ENCODE results near the gene CADM2. TPM values are rescaled to one million over a fixed set of nuclear protein-coding genes. Genes with fewer than 3 reads are reported as not detected.

CADM2 gene
- total and polyA plus RNA-seq, 2 donors (not counting 3 experiments of a cell fraction or from before 2014, with no cell fraction given): not detected

DNA sequence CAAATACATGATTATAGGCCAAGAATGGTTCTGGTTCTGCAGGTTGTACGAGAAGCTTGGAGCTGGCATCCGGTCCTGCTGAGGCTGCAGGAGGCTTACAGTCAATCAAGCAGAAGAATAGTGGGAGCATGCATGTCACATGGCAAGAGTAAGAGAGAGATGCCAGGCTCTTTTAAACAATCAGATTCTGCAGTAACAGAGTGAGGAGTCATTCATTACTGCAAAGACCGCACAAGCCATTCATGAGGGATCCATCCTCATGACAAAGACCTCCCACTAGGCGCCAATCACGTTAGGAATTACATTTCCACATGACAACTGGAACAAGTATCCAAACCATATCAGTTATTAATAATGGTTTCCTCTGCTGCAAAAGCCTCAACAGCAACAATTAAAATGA, 536.8 kb downstream of the CADM2 start:
- Histone ChIP-seq H3K9me1 (replicated peaks; ENCODE audit: control insufficient read depth, extremely low read depth, insufficient read depth, low read length) (no peaks in the 10 kb centered on the region), H4K20me1 (replicated peaks; ENCODE audit: control insufficient read depth, extremely low read depth, insufficient read depth, low read length) (no peaks in the 10 kb centered on the region), H3K27me3 (ENCODE audit: control insufficient read depth in 2 of 2, insufficient read depth in 2 of 2, low read length in 2 of 2) (no peaks in the 10 kb centered on the region), H3K4me2 (ENCODE audit: insufficient read depth, low read length) (no peak overlapping the region), H3K9ac (replicated peaks; ENCODE audit: extremely low read depth, insufficient read depth, low read length) (no peak overlapping the region), H3K4me1 (ENCODE audit: control insufficient read depth, extremely low read depth, insufficient read depth, low read length) (no peaks in the 10 kb centered on the region), H3K79me2 (ENCODE audit: control insufficient read depth, insufficient read depth, low read length) (no peaks in the 10 kb centered on the region), H3K9me3 (replicated peaks; ENCODE audit: control insufficient read depth, insufficient read depth, low read length) (no peaks in the 10 kb centered on the region), H3K27ac (ENCODE audit: insufficient read depth, low read depth, low read length) (no peak overlapping the region), H3K4me3 (replicated peaks in 1 of 3; ENCODE audit: insufficient read depth in 1 of 3, low read depth in 1 of 3, low read length in 3 of 3) (no peak overlapping the region), H3K36me3 (ENCODE audit: control insufficient read depth in 2 of 2, extremely low read depth in 1 of 2, insufficient read depth in 2 of 2, low read length in 2 of 2) (no peaks in the 10 kb centered on the region), H2AFZ (ENCODE audit: low read depth, low read length) (no peak overlapping the region)
- no peak for TF ChIP-seq JUN (IDR thresholded peaks at IDR 0.05; ENCODE audit: borderline replicate concordance, insufficient read depth, insufficient read length, low read depth)
- TF ChIP-seq GATA2 (IDR thresholded peaks at IDR 0.05; ENCODE audit: insufficient read depth, insufficient read length, low read depth, low read length): no peak
- TF ChIP-seq, protein P1, sequence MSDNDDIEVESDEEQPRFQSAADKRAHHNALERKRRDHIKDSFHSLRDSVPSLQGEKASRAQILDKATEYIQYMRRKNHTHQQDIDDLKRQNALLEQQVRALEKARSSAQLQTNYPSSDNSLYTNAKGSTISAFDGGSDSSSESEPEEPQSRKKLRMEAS (IDR thresholded peaks at IDR 0.05; ENCODE audit: insufficient read depth, insufficient read length): no peak
- no peak for TF ChIP-seq POLR2A (IDR thresholded peaks at IDR 0.05; ENCODE audit: low read depth, low read length)
- TF ChIP-seq POLR2AphosphoS5 (IDR thresholded peaks at IDR 0.05; ENCODE audit: insufficient read depth, low read depth, low read length): no peak
- TF ChIP-seq EZH2 (IDR thresholded peaks at IDR 0.05; ENCODE audit: borderline replicate concordance, low read depth, low read length, severe bottlenecking): no peak
- TF ChIP-seq, protein P2, sequence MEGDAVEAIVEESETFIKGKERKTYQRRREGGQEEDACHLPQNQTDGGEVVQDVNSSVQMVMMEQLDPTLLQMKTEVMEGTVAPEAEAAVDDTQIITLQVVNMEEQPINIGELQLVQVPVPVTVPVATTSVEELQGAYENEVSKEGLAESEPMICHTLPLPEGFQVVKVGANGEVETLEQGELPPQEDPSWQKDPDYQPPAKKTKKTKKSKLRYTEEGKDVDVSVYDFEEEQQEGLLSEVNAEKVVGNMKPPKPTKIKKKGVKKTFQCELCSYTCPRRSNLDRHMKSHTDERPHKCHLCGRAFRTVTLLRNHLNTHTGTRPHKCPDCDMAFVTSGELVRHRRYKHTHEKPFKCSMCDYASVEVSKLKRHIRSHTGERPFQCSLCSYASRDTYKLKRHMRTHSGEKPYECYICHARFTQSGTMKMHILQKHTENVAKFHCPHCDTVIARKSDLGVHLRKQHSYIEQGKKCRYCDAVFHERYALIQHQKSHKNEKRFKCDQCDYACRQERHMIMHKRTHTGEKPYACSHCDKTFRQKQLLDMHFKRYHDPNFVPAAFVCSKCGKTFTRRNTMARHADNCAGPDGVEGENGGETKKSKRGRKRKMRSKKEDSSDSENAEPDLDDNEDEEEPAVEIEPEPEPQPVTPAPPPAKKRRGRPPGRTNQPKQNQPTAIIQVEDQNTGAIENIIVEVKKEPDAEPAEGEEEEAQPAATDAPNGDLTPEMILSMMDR (IDR thresholded peaks at IDR 0.05; ENCODE audit: extremely low read depth in 1 of 2, insufficient read depth in 1 of 2, low read depth in 1 of 2, low read length in 2 of 2): no peak
- TF ChIP-seq MYC (IDR thresholded peaks at IDR 0.05; ENCODE audit: low read depth, low read length): no peak
- DNase-seq (ENCODE audit: low read depth, low spot score): no peak
- dilution Hi-C loops (cut with MboI; ENCODE audit: extremely low pct_ligation_motif_present, low sequenced_read_pairs) (no loop called here), intact Hi-C loops (cut with micrococcal nuclease) (no loop called here)
- no peak for FAIRE-seq
- CTCF ChIA-PET: no interaction called here
- BruUV-seq (replicated peaks): no TSS peak
- POLR2A ChIA-PET: no interaction called here
